ENCODE data around the gene IFI6.
A peak's percentile ranks its signal among the peaks of the same experiment; 100 is the strongest.

GRCh38 chr1:27671964-27672749 lies at the start of gene IFI6:
- TF ChIP-seq POLR2AphosphoS5 (IDR thresholded peaks at IDR 0.05; ENCODE audit: low read depth, low read length) = peak; percentile 90
- TF ChIP-seq TAF1 (IDR thresholded peaks at IDR 0.05; ENCODE audit: borderline replicate concordance, low read depth, low read length) = peak; percentile 16; the same call in 1 of the 2 replicates
- peak; percentile 93 for TF ChIP-seq POLR2A (IDR thresholded peaks at IDR 0.05; ENCODE audit: low read depth, low read length)
